ENCODE results near the gene ABI3BP. TPM values are rescaled to one million over a fixed set of nuclear protein-coding genes. Genes with fewer than 3 reads are reported as not detected.

ABI3BP gene
- polyA plus RNA-seq, 1 experiment = 16.3 TPM

- H3K4me3 ChIP-seq (ENCODE audit: low read depth, low read length) = no peak overlapping the region
- ChIA-PET POLR2A (no interaction called here), CTCF (interaction anchor here (0.6 kb wide), 1 partner anchor 201 kb away, joined by 3 read pairs; no protein-coding TSS in a partner anchor)
- no peak for DNase-seq (ENCODE audit: low read depth)
- TF ChIP-seq CTCF (IDR thresholded peaks at IDR 0.05; ENCODE audit: insufficient read depth, low read depth, low read length) = no peak
- no peaks in the 10 kb centered on the region for H3K36me3 ChIP-seq (ENCODE audit: control insufficient read depth, insufficient read depth, low read length)
- H3K27me3 ChIP-seq (ENCODE audit: control insufficient read depth, insufficient read depth, low read length) = no peaks in the 10 kb centered on the region
Observed at GRCh38 chr3:100803711-100804110, 189.5 kb downstream of the ABI3BP start.

GRCh38 chr3:100802126-100802525, 191.1 kb downstream of the ABI3BP start:
- Histone ChIP-seq H3K4me3 (ENCODE audit: low read depth, low read length) (no peak overlapping the region), H3K36me3 (ENCODE audit: control insufficient read depth, insufficient read depth, low read length) (no peaks in the 10 kb centered on the region), H3K27me3 (ENCODE audit: control insufficient read depth, insufficient read depth, low read length) (no peaks in the 10 kb centered on the region)
- TF ChIP-seq CTCF (IDR thresholded peaks at IDR 0.05; ENCODE audit: insufficient read depth, low read depth, low read length) = no peak
- ChIA-PET POLR2A (no interaction called here), CTCF (no interaction called here)
- DNase-seq (ENCODE audit: low read depth) = no peak

GRCh38 chr3:100798012-100798411, 195.2 kb downstream of the ABI3BP start:
- TF ChIP-seq CTCF (IDR thresholded peaks at IDR 0.05; ENCODE audit: insufficient read depth, low read depth, low read length) = no peak
- Histone ChIP-seq H3K27me3 (ENCODE audit: control insufficient read depth, insufficient read depth, low read length) (no peaks in the 10 kb centered on the region), H3K36me3 (ENCODE audit: control insufficient read depth, insufficient read depth, low read length) (no peaks in the 10 kb centered on the region), H3K4me3 (ENCODE audit: low read depth, low read length) (no peak overlapping the region)
- no peak for DNase-seq (ENCODE audit: low read depth)
- ChIA-PET POLR2A (no interaction called here), CTCF (interaction anchor here (0.6 to 2.8 kb wide), 7 partner anchors 10 to 968 kb away, joined by 3 to 15 read pairs (median 4); no protein-coding TSS in a partner anchor)

GRCh38 chr3:100796556-100796955, 196.7 kb downstream of the ABI3BP start:
- H3K27me3 ChIP-seq (ENCODE audit: control insufficient read depth, insufficient read depth, low read length) = no peaks in the 10 kb centered on the region
- DNase-seq (ENCODE audit: low read depth) = no peak
- peak; percentile 39 for TF ChIP-seq CTCF (IDR thresholded peaks at IDR 0.05; ENCODE audit: insufficient read depth, low read depth, low read length)
- H3K36me3 ChIP-seq (ENCODE audit: control insufficient read depth, insufficient read depth, low read length) = no peaks in the 10 kb centered on the region
- no peak overlapping the region for H3K4me3 ChIP-seq (ENCODE audit: low read depth, low read length)
- POLR2A ChIA-PET = interaction anchor here (0.7 to 0.9 kb wide), 2 partner anchors 392 to 399 kb away, joined by 4 read pairs; no protein-coding TSS in a partner anchor
- CTCF ChIA-PET = interaction anchor here (0.8 to 2.8 kb wide), 13 partner anchors 11 to 539 kb away, joined by 3 to 15 read pairs (median 4); no protein-coding TSS in a partner anchor

GRCh38 chr3:100789579-100789978, 203.6 kb downstream of the ABI3BP start:
- no peak overlapping the region for H3K4me3 ChIP-seq (ENCODE audit: low read depth, low read length)
- ChIA-PET POLR2A (no interaction called here), CTCF (no interaction called here)
- H3K27me3 ChIP-seq (ENCODE audit: control insufficient read depth, insufficient read depth, low read length) = no peaks in the 10 kb centered on the region
- H3K36me3 ChIP-seq (ENCODE audit: control insufficient read depth, insufficient read depth, low read length) = no peaks in the 10 kb centered on the region
- no peak for DNase-seq (ENCODE audit: low read depth)
- no peak for TF ChIP-seq CTCF (IDR thresholded peaks at IDR 0.05; ENCODE audit: insufficient read depth, low read depth, low read length)

All from BJ (cell line).